Panc1 (cell line): Measurements from ENCODE around the gene CTCFL. TPM values are rescaled to one million over a fixed set of nuclear protein-coding genes. Genes with fewer than 3 reads are reported as not detected.

Source experiments
- ATAC-seq: fragments of 200-7000 bp; cut with Tn5 transposase; 2 replicates; pipeline ENCODE4 v1.9.1; 2020; ENCODE audit warnings: mild to moderate bottlenecking, moderate library complexity
- BruUV-seq: library from RNA; stranded (reverse); fragments of 400-500 nt; replicated peaks from 2 replicates; lab custom pipeline; 2021; lab: Mats Ljungman, UMichigan
- CTCF ChIA-PET: fragments of 300-600 bp; sonication (Branson Sonifier 250); formaldehyde crosslinking; loops from one replicate; lab custom pipeline; 2022; ENCODE audit warnings: antibody characterized with exemption; lab: Charles Lee
- POLR2A ChIA-PET: fragments of 300-600 bp; sonication (Branson Sonifier 250); formaldehyde crosslinking; loops from one replicate; lab custom pipeline; 2022; ENCODE audit warnings: antibody characterized with exemption; lab: Charles Lee
- DNase-seq: peaks from one replicate; pipeline ENCODE4 v3.0.0-alpha.2; 2010; ENCODE audit warnings: low read depth, low spot score
- H3K27ac ChIP-seq: 2 replicates; pipeline ENCODE4 v1.5.1; 2011; ENCODE audit warnings: mild to moderate bottlenecking, low read length, inconsistent platforms
- H3K27me3 ChIP-seq: fragments of 200-500 bp; sonication (Bioruptor generic); 2 replicates; pipeline ENCODE4 v1.6.0; 2014; ENCODE audit warnings: low read length, inconsistent platforms; ENCODE audit not compliant: control insufficient read depth, insufficient read depth
- H3K36me3 ChIP-seq: fragments of 200-500 bp; sonication (Bioruptor generic); 2 replicates; pipeline ENCODE4 v1.5.1; 2014; ENCODE audit warnings: inconsistent platforms, mild to moderate bottlenecking, low read length, moderate library complexity; ENCODE audit not compliant: control insufficient read depth, insufficient read depth
- H3K4me1 ChIP-seq: 2 replicates; pipeline ENCODE4 v1.5.1; 2011; ENCODE audit warnings: inconsistent platforms, mild to moderate bottlenecking, low read length, moderate library complexity; ENCODE audit not compliant: control insufficient read depth, insufficient read depth
- H3K4me3 ChIP-seq, 2 experiments: 2 replicates each; pipeline ENCODE4 v1.5.1; 2011 to 2012; ENCODE audit warnings: low read depth in 2 of 2, low read length in 2 of 2, mild to moderate bottlenecking in 2 of 2, inconsistent platforms in 1 of 2, moderate library complexity in 1 of 2
- H3K9me3 ChIP-seq: fragments of 200-500 bp; sonication (Bioruptor generic); 2 replicates; pipeline ENCODE4 v1.5.1; 2014; ENCODE audit warnings: low read depth, mild to moderate bottlenecking, inconsistent platforms, low read length, moderate library complexity; ENCODE audit not compliant: control insufficient read depth, insufficient read depth
- POLR2AphosphoS5 ChIP-seq: IDR thresholded peaks from 2 replicates; pipeline ENCODE4 v1.6.1; 2012; ENCODE audit warnings: mild to moderate bottlenecking, low read depth, low read length, moderate library complexity
- REST ChIP-seq, 2 experiments: IDR thresholded peaks; 2 replicates each; pipeline ENCODE4 v1.6.1; 2011 to 2012; ENCODE audit warnings: low read depth in 2 of 2, control low read depth in 1 of 2, low read length in 1 of 2, mild to moderate bottlenecking in 1 of 2, moderate library complexity in 1 of 2; ENCODE audit not compliant: insufficient read depth in 1 of 2
- SIN3A ChIP-seq: IDR thresholded peaks from 2 replicates; pipeline ENCODE4 v1.6.1; 2012; ENCODE audit warnings: low read depth, mild to moderate bottlenecking, low read length, moderate library complexity, borderline replicate concordance; ENCODE audit not compliant: insufficient read depth
- TCF7L2 ChIP-seq: IDR thresholded peaks from 2 replicates; pipeline ENCODE4 v1.6.1; 2011; ENCODE audit warnings: mild to moderate bottlenecking, low read depth, low read length, inconsistent platforms
- in situ Hi-C: cut with HindIII; loops from 2 replicates; pipeline ENCODE4 v1.10.0; 2016; ENCODE audit warnings: low sequenced_read_pairs, low pct_unique_long_range_greater_than_20kb
- intact Hi-C: fragments of 100-400 bp; cut with micrococcal nuclease; formaldehyde crosslinking; loops from one replicate; pipeline ENCODE4 v1.10.0; 2022; ENCODE audit not compliant: unreplicated experiment
- total RNA-seq: library from RNA; stranded (reverse); gene quantifications from one replicate; pipeline ENCODE4 v1.2.1, GENCODE V29; 2021; ENCODE audit not compliant: unreplicated experiment
- TF ChIP-seq, protein P1 (sequence below): fragments of 450-650 bp; IDR thresholded peaks from 2 replicates; pipeline ENCODE4 v1.5.1; 2017; ENCODE audit warnings: mild to moderate bottlenecking

The CTCFL gene
- total RNA-seq, 1 experiment from 2014 or later = 0.05 TPM

DNA sequence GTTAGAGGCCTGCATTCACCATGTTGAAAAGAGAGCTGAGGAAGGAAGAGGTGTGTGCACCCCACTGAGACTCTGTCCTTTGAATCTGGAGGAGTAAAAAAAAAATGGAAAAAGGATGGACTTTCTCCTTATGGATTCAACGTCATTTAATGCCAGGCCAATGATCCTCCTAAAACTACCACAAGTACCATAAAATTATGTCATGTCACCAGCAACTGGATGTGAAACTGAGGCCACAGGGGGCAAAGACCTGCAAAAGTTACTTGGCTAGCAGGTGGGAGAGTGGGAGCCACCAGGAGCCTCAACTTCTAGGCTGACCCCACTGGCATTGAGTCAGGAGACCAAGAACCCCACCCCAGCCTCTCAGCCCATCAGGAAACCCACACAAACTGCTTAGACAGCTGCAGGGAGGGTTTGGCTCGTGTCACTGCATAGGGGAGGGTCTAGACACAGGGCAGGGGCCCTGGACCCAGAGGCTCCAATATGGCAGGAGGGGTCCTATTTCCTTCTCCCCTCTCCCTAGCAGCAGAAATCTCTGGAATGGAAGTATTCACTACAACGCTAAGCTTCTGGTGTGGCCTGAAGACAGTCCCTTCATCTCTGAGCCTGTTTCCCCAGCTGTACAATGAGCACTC is 47.0 kb upstream of the CTCFL start:
- H3K4me1 ChIP-seq = no peaks in the 10 kb centered on the region
- ATAC-seq (no peak), DNase-seq (no peak)
- ChIA-PET POLR2A (interaction anchor here (0.6 kb wide), 1 partner anchor 113 kb away, joined by 10 read pairs; no protein-coding TSS in a partner anchor), CTCF (interaction anchor here (0.6 kb wide), 1 partner anchor 73 kb away, joined by 3 read pairs; no protein-coding TSS in a partner anchor)
- intact Hi-C loops = no loop called here
- no TSS peak for BruUV-seq
- no peak overlapping the region for H3K27ac ChIP-seq
- H3K4me3 ChIP-seq = no peak overlapping the region
- no peaks in the 10 kb centered on the region; the same call in 1 of the 2 replicates for H3K36me3 ChIP-seq
- H3K9me3 ChIP-seq = no peaks in the 10 kb centered on the region
- in situ Hi-C loops = no loop called here
- peaks cover 14% of the 10 kb centered on the region; the same call in 1 of the 2 replicates for H3K27me3 ChIP-seq
- TF ChIP-seq SIN3A (no peak), TCF7L2 (no peak), REST (IDR thresholded peaks at IDR 0.05; ENCODE audit: insufficient read depth in 1 of 2, low read depth in 2 of 2, low read length in 1 of 2) (no peak), POLR2AphosphoS5 (no peak)
- TF ChIP-seq, protein P1, sequence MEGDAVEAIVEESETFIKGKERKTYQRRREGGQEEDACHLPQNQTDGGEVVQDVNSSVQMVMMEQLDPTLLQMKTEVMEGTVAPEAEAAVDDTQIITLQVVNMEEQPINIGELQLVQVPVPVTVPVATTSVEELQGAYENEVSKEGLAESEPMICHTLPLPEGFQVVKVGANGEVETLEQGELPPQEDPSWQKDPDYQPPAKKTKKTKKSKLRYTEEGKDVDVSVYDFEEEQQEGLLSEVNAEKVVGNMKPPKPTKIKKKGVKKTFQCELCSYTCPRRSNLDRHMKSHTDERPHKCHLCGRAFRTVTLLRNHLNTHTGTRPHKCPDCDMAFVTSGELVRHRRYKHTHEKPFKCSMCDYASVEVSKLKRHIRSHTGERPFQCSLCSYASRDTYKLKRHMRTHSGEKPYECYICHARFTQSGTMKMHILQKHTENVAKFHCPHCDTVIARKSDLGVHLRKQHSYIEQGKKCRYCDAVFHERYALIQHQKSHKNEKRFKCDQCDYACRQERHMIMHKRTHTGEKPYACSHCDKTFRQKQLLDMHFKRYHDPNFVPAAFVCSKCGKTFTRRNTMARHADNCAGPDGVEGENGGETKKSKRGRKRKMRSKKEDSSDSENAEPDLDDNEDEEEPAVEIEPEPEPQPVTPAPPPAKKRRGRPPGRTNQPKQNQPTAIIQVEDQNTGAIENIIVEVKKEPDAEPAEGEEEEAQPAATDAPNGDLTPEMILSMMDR = no peak

DNA sequence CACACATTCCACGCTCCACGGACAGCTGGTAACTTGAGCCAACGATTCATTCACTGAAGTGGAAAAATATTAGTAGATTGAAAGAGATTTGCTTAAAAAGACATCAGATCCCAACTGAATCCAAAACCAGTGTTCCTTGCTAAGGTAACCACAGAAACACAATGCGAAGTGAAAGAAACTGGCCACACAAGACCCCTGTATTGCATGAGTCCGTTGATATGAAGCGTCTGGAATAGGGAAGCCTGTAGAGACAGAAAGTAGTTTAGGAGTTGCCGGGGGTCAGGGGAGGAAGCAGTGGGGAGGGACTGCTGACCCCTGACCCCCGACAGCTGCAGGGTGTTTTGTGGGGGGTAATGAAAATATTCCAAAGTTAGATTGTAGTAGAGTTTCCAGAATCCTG is 46.0 kb upstream of the CTCFL start:
- no peaks in the 10 kb centered on the region; the same call in 1 of the 2 replicates for H3K36me3 ChIP-seq
- DNase-seq (no peak), ATAC-seq (no peak)
- TF ChIP-seq TCF7L2 (no peak), REST (IDR thresholded peaks at IDR 0.05; ENCODE audit: insufficient read depth in 1 of 2, low read depth in 2 of 2, low read length in 1 of 2) (no peak), SIN3A (no peak), POLR2AphosphoS5 (no peak)
- TF ChIP-seq, protein P1 = no peak
- ChIA-PET CTCF (no interaction called here), POLR2A (no interaction called here)
- H3K27me3 ChIP-seq = peaks cover 9% of the 10 kb centered on the region
- no peak overlapping the region for H3K27ac ChIP-seq
- no peaks in the 10 kb centered on the region for H3K4me1 ChIP-seq
- intact Hi-C loops (no loop called here), in situ Hi-C loops (no loop called here)
- H3K4me3 ChIP-seq = no peak overlapping the region
- BruUV-seq = no TSS peak
- no peaks in the 10 kb centered on the region for H3K9me3 ChIP-seq
